SK-N-SH treated with all-trans-retinoic acid at 6 μM for 48 hours (cell line): ENCODE results near the gene FBXL13.
"Not testable (repeated sequence)": the region's sequence is repeated elsewhere in the genome, so short reads cannot be mapped to it uniquely, and the experiment has no call there.

Experiments
- ARNTL ChIP-seq: fragments of 450-650 bp; formaldehyde crosslinking; IDR thresholded peaks from 2 replicates; pipeline ENCODE4 v1.5.0; 2020; ENCODE audit warnings: low read depth, mild to moderate bottlenecking, moderate library complexity, borderline replicate concordance
- CSDC2 ChIP-seq: fragments of 250-450 bp; sonication (Bioruptor Pico); IDR thresholded peaks from 2 replicates; pipeline ENCODE4 v1.5.0; 2020; ENCODE audit warnings: mild to moderate bottlenecking, moderate library complexity
- CSRNP3 ChIP-seq: fragments of 250-450 bp; sonication (Bioruptor Pico); IDR thresholded peaks from 2 replicates; pipeline ENCODE4 v1.5.1; 2021; ENCODE audit warnings: mild to moderate bottlenecking, moderate library complexity
- ESRRG ChIP-seq: fragments of 250-450 bp; sonication (Bioruptor Pico); IDR thresholded peaks from 2 replicates; pipeline ENCODE4 v1.6.1; 2021; ENCODE audit warnings: mild to moderate bottlenecking
- GLIS3 ChIP-seq: fragments of 250-450 bp; sonication (Bioruptor Pico); IDR thresholded peaks from 2 replicates; pipeline ENCODE4 v1.5.0; 2020; ENCODE audit warnings: mild to moderate bottlenecking, moderate library complexity
- OSR1 ChIP-seq: fragments of 250-450 bp; sonication (Bioruptor Pico); IDR thresholded peaks from 2 replicates; pipeline ENCODE4 v1.8.0; 2022; ENCODE audit warnings: moderate library complexity, mild to moderate bottlenecking, inconsistent platforms
- RARB ChIP-seq: fragments of 250-450 bp; sonication (Bioruptor Pico); IDR thresholded peaks from 2 replicates; pipeline ENCODE4 v1.8.0; 2021; ENCODE audit warnings: mild to moderate bottlenecking, moderate library complexity
- SNAI2 ChIP-seq: fragments of 250-450 bp; sonication (Bioruptor Pico); IDR thresholded peaks from 2 replicates; pipeline ENCODE4 v1.5.0; 2020; ENCODE audit warnings: mild to moderate bottlenecking, moderate library complexity
- TCF4 ChIP-seq: fragments of 250-450 bp; sonication (Bioruptor Pico); IDR thresholded peaks from 2 replicates; pipeline ENCODE4 v1.8.0; 2021; ENCODE audit warnings: mild to moderate bottlenecking, moderate library complexity, borderline replicate concordance
- ZFP3 ChIP-seq: fragments of 250-450 bp; sonication (Bioruptor Pico); IDR thresholded peaks from 2 replicates; pipeline ENCODE4 v1.5.0; 2020; ENCODE audit warnings: mild to moderate bottlenecking, moderate library complexity
- ZFP30 ChIP-seq: fragments of 450-650 bp; formaldehyde crosslinking; IDR thresholded peaks from 2 replicates; pipeline ENCODE4 v1.5.0; 2022; ENCODE audit warnings: mild to moderate bottlenecking, moderate library complexity
- ZNF8 ChIP-seq: fragments of 450-650 bp; formaldehyde crosslinking; IDR thresholded peaks from 2 replicates; pipeline ENCODE4 v1.5.0; 2020; ENCODE audit warnings: mild to moderate bottlenecking, moderate library complexity
- TF ChIP-seq, protein P1 (sequence below): fragments of 250-450 bp; sonication (Bioruptor Pico); IDR thresholded peaks from 2 replicates; pipeline ENCODE4 v1.5.1; 2020; ENCODE audit warnings: low read depth, mild to moderate bottlenecking, moderate library complexity
- TF ChIP-seq, protein P2 (sequence below): fragments of 250-450 bp; sonication (Bioruptor Pico); IDR thresholded peaks from 2 replicates; pipeline ENCODE4 v1.8.0; 2020; ENCODE audit warnings: mild to moderate bottlenecking, moderate library complexity, borderline replicate concordance

DNA sequence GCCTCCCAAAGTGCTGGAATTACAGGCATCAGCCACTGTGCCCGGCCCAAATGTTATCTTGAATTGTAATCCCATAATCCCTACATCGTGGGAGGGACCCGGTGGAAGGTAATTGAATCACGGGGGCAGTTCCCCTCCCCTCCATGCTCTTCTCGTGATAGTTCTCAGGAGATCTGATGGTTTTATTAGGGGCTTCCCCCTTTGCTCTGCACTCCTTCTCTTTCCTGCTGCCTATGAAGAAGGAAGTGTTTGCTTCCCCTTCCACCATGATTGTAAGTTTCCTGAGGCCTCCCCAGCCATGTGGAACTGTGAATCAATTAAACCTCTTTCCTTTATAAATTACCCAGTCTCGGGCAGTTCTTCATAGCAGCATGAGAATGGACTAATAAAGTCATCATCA lies 3.6 kb upstream of the FBXL13 start:
- not testable (repeated sequence) for TF ChIP-seq GLIS3; ZNF8; RARB; ZFP3; SNAI2 (CRISPR knock-in tag); ARNTL (CRISPR knock-in tag); ZFP30 (CRISPR knock-in tag); CSDC2 (CRISPR knock-in tag); TCF4 (CRISPR knock-in tag); ESRRG (CRISPR knock-in tag); CSRNP3 (CRISPR knock-in tag); OSR1 (CRISPR knock-in tag)
- TF ChIP-seq, protein P1, sequence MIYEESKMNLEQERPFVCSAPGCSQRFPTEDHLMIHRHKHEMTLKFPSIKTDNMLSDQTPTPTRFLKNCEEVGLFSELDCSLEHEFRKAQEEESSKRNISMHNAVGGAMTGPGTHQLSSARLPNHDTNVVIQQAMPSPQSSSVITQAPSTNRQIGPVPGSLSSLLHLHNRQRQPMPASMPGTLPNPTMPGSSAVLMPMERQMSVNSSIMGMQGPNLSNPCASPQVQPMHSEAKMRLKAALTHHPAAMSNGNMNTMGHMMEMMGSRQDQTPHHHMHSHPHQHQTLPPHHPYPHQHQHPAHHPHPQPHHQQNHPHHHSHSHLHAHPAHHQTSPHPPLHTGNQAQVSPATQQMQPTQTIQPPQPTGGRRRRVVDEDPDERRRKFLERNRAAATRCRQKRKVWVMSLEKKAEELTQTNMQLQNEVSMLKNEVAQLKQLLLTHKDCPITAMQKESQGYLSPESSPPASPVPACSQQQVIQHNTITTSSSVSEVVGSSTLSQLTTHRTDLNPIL (CRISPR knock-in tag): not testable (repeated sequence)
- TF ChIP-seq, protein P2, sequence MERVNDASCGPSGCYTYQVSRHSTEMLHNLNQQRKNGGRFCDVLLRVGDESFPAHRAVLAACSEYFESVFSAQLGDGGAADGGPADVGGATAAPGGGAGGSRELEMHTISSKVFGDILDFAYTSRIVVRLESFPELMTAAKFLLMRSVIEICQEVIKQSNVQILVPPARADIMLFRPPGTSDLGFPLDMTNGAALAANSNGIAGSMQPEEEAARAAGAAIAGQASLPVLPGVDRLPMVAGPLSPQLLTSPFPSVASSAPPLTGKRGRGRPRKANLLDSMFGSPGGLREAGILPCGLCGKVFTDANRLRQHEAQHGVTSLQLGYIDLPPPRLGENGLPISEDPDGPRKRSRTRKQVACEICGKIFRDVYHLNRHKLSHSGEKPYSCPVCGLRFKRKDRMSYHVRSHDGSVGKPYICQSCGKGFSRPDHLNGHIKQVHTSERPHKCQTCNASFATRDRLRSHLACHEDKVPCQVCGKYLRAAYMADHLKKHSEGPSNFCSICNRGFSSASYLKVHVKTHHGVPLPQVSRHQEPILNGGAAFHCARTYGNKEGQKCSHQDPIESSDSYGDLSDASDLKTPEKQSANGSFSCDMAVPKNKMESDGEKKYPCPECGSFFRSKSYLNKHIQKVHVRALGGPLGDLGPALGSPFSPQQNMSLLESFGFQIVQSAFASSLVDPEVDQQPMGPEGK (CRISPR knock-in tag): not testable (repeated sequence)
